ENCODE results near the gene CEP55.

- TF ChIP-seq, protein P1, sequence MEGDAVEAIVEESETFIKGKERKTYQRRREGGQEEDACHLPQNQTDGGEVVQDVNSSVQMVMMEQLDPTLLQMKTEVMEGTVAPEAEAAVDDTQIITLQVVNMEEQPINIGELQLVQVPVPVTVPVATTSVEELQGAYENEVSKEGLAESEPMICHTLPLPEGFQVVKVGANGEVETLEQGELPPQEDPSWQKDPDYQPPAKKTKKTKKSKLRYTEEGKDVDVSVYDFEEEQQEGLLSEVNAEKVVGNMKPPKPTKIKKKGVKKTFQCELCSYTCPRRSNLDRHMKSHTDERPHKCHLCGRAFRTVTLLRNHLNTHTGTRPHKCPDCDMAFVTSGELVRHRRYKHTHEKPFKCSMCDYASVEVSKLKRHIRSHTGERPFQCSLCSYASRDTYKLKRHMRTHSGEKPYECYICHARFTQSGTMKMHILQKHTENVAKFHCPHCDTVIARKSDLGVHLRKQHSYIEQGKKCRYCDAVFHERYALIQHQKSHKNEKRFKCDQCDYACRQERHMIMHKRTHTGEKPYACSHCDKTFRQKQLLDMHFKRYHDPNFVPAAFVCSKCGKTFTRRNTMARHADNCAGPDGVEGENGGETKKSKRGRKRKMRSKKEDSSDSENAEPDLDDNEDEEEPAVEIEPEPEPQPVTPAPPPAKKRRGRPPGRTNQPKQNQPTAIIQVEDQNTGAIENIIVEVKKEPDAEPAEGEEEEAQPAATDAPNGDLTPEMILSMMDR (IDR thresholded peaks at IDR 0.05; ENCODE audit: low read length): peak; percentile 72
- TF ChIP-seq EZH2 (optimal IDR thresholded peaks at IDR 0.05; ENCODE audit: low read depth, low read length): no peak
Measured at GRCh38 chr10:93554760-93555432, 58.5 kb downstream of the CEP55 start.

Measured in MM.1S (cell line).